IPS-11a (cell line): ENCODE data around the gene NPLOC4.
"Not testable (repeated sequence)": the region's sequence is repeated elsewhere in the genome, so short reads cannot be mapped to it uniquely, and the experiment has no call there.

ENCODE experiments used
- H3K4me3 ChIP-seq: one replicate; pipeline ENCODE4 v1.5.1; 2013; ENCODE audit warnings: low read depth, low read length, control low read depth

The NPLOC4 gene

GRCh38 chr17:81636505-81637288 is at the start of gene NPLOC4, which contains the start of gene TSPAN10:
TSS of gene NPLOC4 (minus strand) at chr17:81637112. CDS start at chr17:81636930, 182 bp downstream.
TSS of gene TSPAN10 (plus strand) at chr17:81637196. CDS start at chr17:81642413, 5,217 bp downstream.
- H3K4me3 ChIP-seq, result peak within 1 kb of the TSS; percentile 94

- H3K4me3 ChIP-seq, result no peak overlapping the region
Measured at GRCh38 chr17:81686614-81687013, 49.7 kb upstream of the NPLOC4 start.

- H3K4me3 ChIP-seq, result no peak overlapping the region
Measured at GRCh38 chr17:81685108-81685507, 48.2 kb upstream of the NPLOC4 start.

DNA sequence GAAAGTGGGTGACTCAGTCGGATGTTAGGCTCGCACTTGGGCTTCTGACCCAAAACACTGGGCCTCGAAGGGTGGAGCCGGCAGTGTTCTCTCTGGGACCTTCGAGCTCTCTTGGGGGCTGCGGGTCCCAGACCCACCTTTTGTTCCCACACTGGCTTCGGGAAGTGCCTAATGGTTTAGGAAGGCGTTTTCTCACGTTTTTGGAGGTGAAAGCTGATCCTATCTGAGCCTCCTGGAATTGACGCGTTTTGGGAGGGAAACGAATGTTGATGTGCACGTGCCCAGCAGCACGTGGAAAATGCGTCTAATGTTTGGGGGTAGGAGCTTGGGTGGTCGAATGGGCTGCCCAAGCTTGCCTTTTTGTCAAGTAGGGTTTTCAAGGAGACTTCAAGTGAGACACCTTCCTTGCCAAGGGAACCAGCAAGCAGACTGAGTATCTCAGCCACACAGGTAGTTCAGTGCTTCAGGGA is 47.6 kb upstream of the NPLOC4 start:
- H3K4me3 ChIP-seq, result peak overlapping the region; percentile 72

DNA sequence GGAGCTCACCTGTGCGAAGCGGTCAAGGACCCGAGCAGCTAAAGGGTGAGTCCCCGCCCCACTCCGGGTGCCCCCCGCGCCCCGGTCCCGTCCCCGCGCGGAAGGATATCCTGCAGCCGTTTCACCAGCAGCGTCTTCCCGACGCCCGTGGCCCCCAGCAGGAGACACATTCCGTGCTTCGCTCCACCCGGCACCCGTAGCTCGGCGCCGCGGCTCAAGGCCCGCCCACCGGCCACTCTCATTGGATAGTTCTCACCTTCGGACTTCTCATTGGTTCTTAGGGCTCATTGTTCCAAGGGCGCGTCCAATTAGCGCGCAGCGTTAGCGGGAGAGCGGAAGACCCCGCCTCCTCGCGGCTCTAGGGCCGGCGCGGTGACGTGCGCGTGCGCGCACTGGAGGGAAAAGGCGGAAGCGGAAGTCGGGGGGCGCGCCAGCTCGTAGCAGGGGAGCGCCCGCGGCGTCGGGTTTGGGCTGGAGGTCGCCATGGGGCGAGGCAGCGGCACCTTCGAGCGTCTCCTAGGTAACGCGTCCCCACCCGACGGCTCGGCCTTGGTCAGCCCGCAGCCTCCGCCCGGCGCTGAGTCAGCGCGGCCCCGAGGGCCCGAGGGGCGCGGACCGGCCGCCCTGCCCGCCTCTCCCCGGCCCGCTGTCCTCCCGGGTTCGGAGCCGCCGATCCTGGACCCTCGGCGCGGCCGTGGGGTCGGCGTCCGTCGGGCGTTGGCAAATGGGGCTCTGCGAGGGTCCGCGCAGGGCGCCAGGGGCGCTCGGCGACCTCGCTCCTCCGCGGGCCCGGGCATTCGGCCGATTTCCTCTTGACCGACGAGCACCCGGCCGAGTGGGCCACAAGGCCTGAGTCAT is 46.9 kb upstream of the NPLOC4 start, which contains the start of the genes ARL16 and HGS:
ARL16 (minus strand) TSS at position 214 of the 858 bp plus-strand sequence; CDS start at position 170, 44 bp downstream.
HGS (plus strand) TSS at position 428 of the 858 bp plus-strand sequence; CDS start at position 484, 56 bp downstream.
- H3K4me3 ChIP-seq, result peak within 1 kb of the TSS; percentile 87

- peak overlapping the region; percentile 87 for H3K4me3 ChIP-seq
Measured at GRCh38 chr17:81683208-81683583, 46.3 kb upstream of the NPLOC4 start.

DNA sequence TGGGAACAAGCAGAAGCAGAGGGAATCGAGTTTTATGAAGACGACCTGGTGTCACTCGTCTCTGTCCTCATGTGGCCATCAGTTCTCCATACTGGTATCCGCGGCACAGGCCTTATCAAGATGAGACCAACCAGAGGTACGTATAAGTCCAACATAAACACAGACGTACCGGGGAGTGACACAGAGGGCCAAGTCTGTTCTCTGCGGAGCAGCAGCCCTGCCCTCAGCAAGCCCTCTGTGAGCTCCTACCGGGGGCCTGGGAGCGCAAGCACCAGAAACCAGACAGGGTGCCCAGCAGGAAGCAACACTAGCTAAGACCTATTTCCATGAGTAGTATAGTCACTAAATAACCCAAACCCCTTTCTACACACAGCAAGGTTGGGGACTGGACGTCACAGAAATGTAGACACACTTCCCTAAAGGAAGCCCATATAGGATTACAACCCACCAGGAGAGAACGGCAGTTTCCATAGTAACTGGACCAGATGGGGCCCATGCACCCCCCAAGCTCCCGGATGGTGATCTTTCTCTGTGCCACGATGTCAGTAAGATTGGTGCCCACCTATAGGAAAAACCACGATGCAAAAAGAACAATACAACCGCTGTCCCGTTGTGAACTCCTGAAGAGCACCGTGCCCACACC is 45.8 kb upstream of the NPLOC4 start:
- peak overlapping the region; percentile 87 for H3K4me3 ChIP-seq

DNA sequence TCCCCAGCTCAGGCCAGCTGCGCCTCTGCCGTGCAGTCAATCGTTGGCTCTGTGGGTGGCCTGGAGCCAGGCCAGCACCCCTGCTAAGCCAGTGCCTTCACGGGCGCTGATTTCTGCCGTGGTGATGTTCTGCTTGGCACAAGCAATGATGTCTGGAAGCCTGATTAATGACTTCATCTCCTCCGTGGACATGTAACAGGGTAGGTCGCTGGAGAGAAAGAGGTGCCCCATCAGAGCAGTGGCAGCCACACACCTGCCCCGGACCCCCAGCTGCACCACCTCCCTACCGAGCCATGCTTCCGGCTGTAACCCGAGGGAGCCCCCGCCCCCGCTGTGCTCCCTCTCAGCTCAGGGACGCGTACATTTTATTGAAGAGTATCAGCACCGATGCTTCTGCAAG is 44.8 kb upstream of the NPLOC4 start:
- H3K4me3 ChIP-seq, result no peak overlapping the region

DNA sequence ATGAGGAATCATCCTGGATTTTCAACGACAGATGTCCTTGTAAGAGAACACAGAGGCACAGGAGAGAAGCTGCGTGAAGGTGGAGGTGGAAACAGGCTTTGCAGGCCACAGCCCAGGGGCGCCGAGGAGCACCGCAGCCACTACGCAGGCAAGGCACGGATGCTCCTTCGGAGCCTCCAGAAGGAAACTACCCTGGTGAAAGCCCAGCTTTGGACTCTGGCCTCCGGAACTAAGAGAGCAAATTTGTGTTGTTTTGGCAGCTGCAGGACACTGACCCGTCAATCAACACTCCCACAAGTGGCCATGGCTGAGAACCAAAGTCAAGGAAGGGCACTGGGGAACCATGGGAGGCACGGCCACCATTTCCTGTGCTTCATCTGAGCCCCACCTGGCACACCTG is 43.2 kb upstream of the NPLOC4 start:
- H3K4me3 ChIP-seq, result no peak overlapping the region

DNA sequence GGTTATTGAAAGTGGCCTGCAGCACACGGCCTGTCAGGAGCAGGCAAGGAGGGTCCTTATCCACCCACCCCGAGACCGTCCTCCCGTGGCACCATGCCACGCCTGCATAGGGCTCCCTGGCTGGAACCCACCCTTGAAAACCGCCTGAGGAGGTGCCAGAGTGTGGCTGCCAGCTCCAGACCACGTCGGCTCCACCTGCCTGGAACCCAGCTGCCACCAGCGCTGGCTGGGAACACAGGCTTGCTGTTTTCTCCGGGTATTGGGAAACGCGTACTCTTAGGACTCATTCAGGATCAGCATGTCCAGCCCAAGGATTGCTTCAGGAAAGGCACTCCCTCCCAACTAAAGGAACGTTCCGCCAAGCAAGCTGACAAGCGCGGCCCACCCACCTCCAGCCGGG is 40.0 kb upstream of the NPLOC4 start:
- H3K4me3 ChIP-seq, result no peak overlapping the region

GRCh38 chr17:81675515-81676221 is 38.8 kb upstream of the NPLOC4 start:
- not testable (repeated sequence) for H3K4me3 ChIP-seq

DNA sequence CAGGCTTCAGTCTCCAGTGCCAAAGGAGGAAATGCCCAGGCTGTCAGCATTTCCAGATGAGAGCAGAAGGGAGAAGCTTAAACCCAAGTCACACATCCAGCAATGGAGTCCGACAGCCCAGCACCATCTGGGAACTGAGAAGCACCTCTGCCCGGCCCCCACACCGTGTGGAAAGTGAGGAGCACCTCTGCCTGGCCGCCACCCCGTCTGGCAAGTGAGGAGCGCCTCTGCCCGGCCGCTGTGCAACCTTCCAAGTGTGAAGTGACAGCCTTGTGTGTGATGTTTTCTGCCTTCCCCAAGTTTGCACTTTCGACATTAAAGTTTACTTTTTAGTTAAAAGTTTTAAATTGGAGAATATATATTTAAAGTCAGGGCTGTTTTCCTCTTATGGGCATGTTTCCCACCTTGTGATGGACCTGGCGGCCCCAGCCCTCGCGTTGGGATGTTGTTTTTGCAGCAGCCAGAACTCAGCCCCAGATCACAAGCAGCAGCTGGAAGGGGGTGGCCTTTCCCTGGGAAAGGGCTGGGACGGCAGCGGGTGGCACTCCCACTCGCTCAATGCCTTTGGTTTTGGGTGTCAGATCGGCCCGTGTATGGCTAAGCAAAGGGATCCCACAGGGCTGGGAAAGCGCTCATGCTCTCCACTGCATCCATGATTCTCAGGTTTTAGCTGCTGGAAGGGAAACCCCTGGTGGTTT is 36.8 kb upstream of the NPLOC4 start:
- no peak overlapping the region for H3K4me3 ChIP-seq

- no peak overlapping the region for H3K4me3 ChIP-seq
Measured at GRCh38 chr17:81672954-81673353, 36.0 kb upstream of the NPLOC4 start.

DNA sequence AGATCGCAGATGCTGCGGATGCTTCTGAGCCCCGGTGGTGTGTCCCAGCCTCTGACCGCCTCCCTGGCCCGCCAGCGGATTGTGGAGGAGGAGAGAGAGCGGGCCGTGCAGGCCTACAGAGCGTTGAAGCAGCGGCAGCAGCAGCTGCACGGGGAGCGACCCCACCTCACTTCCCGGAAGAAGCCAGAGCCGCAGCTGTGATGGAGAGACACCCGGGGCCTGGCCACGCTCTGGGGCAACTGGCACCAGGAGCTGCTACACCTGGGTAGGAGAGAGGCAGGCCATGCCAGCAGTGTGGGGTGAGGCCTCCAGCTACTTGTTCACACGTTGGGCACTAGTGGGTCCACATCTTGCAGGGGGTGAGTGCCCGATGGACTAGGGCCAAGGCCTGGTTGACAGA is 35.6 kb upstream of the NPLOC4 start:
- H3K4me3 ChIP-seq, result no peak overlapping the region

GRCh38 chr17:81667754-81668153 is 30.8 kb upstream of the NPLOC4 start:
- no peak overlapping the region for H3K4me3 ChIP-seq

GRCh38 chr17:81666342-81667191 is 29.7 kb upstream of the NPLOC4 start, which contains the start of the genes CCDC137 and OXLD1:
TSS of gene CCDC137 (plus strand) at chr17:81666737. CDS start at chr17:81666767, 30 bp downstream.
TSS of gene OXLD1 (minus strand) at chr17:81666605. CDS start at chr17:81666577, 28 bp downstream.
- peak within 1 kb of the TSS; percentile 62 for H3K4me3 ChIP-seq

- peak overlapping the region; percentile 62 for H3K4me3 ChIP-seq
Measured at GRCh38 chr17:81666092-81666341, 29.1 kb upstream of the NPLOC4 start.

- H3K4me3 ChIP-seq, result peak overlapping the region; percentile 62
Measured at GRCh38 chr17:81665205-81666091, 28.5 kb upstream of the NPLOC4 start.
